ENCODE data around the gene DLG5. TPM values are rescaled to one million over a fixed set of nuclear protein-coding genes. Genes with fewer than 3 reads are reported as not detected.

DLG5 gene
- total RNA-seq, 1 experiment from 2014 or later, result 5.3 TPM

DNA sequence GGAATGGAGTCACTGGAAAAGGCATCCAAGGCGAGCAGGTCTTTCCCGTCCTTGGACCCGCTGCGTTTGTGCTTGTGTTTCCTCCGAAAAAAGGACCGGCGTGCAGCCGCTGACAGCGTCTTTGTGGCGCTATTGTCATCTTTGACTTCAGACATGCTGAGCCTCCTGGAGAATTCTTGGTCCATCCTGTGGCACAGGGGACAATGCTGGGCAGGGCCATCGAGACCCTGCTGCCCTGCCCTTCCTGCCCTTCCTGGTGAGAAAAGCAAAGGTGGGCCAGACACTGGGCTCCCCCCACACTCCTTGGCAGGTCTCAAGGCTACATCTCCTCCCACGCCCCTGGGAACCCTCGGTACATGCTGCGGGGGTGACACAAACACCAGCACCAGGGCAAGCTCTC lies 120.9 kb downstream of the DLG5 start:
- no peak for DNase-seq (ENCODE audit: low read depth, low spot score)
- in situ Hi-C loops (cut with HindIII; ENCODE audit: low pct_unique_long_range_greater_than_20kb, low sequenced_read_pairs), result no loop called here

DNA sequence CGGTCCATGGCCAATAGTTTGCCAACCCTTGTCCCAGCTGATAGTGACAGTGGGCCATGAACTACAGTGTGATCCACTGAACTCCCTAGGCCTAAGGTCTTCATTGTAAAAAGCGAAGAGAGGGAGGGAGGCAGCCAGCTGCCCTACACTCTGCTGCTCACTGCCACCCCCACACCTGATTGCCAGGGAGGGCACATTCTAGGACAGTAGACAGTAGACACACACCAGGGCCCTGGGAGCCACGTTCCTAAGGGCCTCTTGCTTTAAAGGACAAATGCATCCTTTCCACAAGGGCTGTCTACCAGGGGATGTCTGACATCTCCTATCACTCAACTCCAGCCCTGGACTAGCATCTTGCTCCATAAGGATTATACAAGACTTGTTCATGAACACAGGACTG lies 122.2 kb downstream of the DLG5 start:
- in situ Hi-C loops (cut with HindIII; ENCODE audit: low pct_unique_long_range_greater_than_20kb, low sequenced_read_pairs), result no loop called here

DNA sequence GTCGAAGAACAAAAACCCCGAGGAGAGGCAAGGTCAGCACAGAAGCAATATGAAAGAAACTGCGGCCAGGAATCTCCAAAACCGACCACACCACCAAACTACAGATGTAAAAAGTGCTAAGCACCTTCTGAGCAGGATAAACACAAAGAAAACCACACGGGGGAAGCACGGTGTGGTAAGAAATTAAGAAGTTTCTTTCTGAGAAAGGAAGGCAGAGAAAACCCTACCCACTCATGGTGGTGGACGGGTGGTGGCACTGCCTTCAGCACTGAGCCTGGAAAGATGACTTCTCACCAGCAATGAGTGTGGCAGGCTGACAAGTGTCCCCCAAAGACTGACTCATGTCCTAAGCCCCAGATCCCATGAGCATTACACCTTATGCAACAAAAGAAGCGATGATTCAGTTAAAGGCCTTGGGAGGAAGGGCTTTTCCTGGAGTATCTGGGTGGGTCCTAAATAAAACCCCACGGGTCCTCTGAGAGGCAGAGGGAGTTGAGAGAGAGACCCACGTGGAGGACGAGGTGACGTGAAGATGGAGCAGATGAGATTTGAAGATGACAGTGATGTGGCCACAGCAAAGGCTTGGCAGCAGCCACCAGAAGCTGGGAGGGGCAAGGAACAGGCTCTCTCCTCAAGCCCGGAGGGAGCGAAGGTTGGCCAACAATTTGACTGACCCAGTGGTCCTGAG lies 124.9 kb downstream of the DLG5 start:
- no peak for DNase-seq (ENCODE audit: low read depth, low spot score)
- in situ Hi-C loops (cut with HindIII; ENCODE audit: low pct_unique_long_range_greater_than_20kb, low sequenced_read_pairs), result no loop called here

More for the DNA sequence above, 122.2 kb downstream of the DLG5 start:
- DNase-seq (ENCODE audit: low read depth, low spot score), result no peak

DNA sequence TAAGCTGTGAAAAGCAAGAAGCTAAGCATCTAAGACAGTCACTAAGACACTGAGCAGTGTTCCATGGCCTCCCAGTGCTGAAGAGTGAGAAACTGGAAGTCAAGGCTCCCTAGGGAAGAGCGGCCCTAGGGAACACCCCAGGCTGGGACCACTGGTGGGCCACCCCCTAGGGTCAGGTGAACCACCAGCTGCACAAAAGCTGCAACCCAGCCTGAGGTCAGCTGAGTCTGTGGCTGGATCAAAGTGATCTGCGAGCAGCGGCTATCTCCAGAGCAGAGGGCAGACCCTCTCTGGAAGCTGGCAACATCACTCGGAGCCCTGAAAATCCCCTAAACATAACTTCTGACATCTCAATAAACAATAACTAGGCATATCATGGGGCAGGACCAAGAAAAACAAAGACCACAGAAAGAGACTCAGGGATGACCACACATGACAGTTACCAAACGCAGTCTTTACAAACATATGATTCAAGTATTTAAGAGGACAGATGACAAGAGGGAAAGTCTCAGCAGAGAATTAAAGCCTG lies 125.8 kb downstream of the DLG5 start:
- in situ Hi-C loops (cut with HindIII; ENCODE audit: low pct_unique_long_range_greater_than_20kb, low sequenced_read_pairs), result no loop called here
- DNase-seq (ENCODE audit: low read depth, low spot score), result no peak

DNA sequence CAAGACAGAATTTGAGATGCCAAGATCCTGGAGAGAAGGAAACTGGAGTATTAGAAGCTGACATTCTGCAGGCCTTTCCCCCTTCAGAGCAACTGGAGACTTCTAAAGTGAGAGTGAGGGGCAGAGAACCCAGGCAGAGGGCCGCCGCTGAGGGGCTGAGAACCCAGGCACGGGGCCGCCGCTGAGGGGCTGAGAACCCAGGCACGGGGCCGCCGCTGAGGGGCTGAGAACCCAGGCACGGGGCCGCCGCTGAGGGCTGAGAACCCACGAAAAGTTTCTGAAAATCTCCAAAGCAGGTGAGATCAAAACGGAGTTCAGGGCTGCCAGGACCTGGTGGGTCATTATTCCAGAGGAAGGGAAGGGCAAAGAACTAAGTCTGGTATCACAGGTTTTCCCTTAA lies 126.2 kb downstream of the DLG5 start:
- in situ Hi-C loops (cut with HindIII; ENCODE audit: low pct_unique_long_range_greater_than_20kb, low sequenced_read_pairs), result no loop called here
- no peak for DNase-seq (ENCODE audit: low read depth, low spot score)

DNA sequence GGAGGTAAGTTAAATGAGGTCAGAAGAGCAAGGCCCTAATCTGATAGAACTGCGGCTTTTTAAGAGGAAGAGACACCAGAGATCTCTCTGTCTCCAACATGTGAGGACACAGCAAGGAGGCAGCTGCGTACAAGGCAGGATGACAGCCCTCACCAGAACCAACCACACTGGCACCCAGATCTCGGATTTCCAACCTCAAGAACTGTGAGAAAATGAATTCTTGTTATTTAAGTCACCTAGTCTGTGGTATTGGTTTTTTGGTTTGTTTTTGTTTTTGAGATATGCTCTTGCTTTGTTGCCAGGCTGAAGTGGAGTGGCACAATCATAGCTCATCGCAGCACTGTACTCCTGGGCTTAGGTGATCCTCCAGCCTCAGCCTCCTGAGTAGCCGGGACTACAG lies 127.2 kb downstream of the DLG5 start:
- no peak for DNase-seq (ENCODE audit: low read depth, low spot score)
- in situ Hi-C loops (cut with HindIII; ENCODE audit: low pct_unique_long_range_greater_than_20kb, low sequenced_read_pairs), result no loop called here

DNA sequence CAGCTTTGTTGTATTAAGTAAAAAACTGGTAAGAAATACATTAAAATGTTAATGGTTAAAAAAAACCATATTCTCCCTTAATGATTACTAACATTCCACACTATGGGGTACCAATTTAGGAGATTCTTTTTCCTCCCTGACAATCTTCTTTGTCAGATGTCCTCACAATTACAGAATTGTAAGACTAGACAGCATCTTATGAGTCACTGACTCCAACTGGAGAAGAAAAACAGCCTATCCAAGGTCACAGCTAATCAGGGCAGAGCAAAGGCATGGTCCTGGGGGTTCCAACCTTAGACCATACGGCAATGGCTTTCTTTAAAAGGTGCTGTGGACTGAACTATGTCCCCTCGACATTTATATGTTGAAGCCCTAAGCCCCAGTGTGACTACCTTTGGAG lies 127.6 kb downstream of the DLG5 start:
- no peak for DNase-seq (ENCODE audit: low read depth, low spot score)
- in situ Hi-C loops (cut with HindIII; ENCODE audit: low pct_unique_long_range_greater_than_20kb, low sequenced_read_pairs), result no loop called here

DNA sequence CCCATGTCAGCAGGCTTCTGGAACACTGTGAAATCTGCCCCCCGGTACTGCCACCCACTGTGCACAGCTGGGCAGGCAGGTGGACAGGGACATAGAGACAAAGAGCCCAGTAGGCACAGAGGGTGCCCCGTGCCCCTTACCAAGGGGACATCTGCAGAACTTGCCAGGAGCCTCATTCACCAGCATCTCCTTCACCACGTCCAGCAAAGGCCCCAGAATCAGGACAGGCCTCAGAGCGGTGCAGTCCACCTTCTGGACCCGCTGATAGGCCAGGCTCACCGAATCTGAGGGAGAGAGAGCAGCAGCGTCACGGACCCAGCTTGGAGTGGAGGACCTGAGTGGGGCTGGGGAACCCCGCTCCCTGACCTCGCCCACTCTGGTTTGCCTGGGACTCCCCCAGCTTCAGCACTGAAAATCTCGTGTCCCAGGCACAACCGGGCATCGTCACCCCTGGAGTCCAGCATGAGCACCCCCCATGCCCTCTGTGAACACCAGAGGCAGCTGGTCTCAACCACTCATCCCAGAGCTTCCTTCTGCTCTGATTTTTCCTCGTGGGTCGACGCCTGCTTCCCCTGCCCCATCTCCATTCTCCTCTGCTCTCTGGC lies 130.1 kb downstream of the DLG5 start:
- in situ Hi-C loops (cut with HindIII; ENCODE audit: low pct_unique_long_range_greater_than_20kb, low sequenced_read_pairs), result no loop called here
- no peak for DNase-seq (ENCODE audit: low read depth, low spot score)

DNA sequence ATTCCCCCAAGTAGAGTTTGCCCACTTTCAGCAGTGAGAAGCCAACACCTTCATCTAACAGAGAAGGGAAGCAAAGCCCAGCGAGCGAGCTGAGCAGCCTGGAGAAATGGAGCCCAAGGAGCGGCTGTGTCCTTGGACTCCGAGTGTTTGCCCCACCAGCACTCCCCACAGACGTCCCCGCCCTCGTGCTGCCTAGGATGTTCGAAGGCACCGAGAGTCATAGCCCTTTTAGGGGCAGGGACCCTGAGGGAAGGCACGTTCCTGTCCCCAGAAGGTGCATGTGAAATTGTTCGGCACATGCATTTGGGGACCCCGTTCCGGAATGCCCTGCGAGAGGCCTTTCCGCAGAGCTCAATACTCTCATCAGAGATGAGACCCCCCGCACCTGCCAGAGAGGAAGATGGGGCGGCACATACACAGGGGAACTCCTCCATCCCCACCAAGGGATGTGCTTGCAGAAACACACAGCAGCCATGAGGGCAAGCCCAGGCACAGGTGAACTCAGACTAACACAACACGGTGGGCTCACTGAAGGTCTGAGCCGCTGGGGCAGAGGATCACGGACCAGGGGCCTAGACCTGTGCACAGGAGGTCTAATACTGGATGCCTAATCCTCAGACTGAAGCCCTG lies 131.0 kb downstream of the DLG5 start:
- in situ Hi-C loops (cut with HindIII; ENCODE audit: low pct_unique_long_range_greater_than_20kb, low sequenced_read_pairs), result no loop called here
- no peak for DNase-seq (ENCODE audit: low read depth, low spot score)

DNA sequence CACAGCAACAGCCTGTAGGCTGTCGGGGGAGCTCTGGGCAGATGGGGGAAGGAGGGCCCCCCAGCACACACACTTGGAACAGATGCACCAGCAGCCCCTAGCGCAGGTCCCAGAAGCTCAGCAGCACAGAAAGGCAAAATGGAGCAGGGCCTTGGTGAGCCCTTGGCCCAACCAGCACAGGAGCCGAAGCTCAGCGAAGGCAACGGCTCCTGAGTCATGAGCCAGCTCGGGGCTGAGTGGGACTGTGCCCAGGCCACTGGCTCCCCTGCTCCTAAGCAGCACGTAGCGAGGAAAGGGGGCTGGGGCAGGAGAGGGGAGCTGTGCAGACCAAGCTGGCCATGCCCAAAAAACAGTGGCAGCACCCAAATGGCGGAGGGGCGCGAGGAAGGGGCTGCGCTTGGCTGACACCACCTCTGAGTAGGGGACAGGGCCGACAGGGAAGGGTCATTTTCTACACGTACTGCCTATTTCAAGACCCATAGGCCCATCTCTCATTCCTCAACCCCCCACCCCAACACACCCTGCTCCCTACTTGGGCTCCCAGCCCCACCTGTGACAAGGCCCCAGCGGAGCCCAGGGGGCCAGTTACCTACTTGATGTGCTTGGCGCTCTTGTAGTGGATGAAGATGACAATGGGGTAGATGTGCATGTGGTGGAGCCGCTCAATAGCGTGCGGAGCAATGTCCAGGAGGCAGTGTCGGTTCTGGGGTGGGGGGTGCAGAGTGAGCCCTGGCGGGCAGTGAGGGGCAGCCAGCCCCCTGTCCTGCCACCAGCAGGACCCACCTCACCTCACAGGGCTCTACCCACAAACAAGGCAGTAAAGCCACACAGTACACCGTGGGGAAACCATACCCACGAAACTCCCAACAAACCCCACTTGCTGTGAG lies 132.1 kb downstream of the DLG5 start:
- no peak for DNase-seq (ENCODE audit: low read depth, low spot score)
- in situ Hi-C loops (cut with HindIII; ENCODE audit: low pct_unique_long_range_greater_than_20kb, low sequenced_read_pairs), result no loop called here

DNA sequence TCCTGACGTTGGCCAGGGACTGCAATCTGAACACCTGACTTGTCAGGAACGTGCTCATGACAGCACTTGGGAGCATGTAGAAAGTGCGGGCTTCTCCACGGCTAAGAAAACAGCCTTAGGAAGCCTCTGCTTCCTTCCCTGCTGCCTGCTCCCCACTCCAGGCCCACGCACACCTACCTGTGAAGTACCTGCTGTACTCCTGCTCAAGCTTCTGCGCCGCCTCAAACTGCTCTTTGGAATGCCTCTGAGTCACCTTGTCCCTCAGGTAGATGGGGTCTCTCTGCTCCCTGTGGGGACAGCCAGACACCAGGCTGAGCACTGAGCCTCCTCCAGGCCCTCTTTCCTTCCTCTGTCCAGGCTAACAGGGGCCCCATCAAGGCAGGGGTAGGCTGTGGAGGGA lies 132.7 kb downstream of the DLG5 start:
- in situ Hi-C loops (cut with HindIII; ENCODE audit: low pct_unique_long_range_greater_than_20kb, low sequenced_read_pairs), result no loop called here
- DNase-seq (ENCODE audit: low read depth, low spot score), result no peak

DNA sequence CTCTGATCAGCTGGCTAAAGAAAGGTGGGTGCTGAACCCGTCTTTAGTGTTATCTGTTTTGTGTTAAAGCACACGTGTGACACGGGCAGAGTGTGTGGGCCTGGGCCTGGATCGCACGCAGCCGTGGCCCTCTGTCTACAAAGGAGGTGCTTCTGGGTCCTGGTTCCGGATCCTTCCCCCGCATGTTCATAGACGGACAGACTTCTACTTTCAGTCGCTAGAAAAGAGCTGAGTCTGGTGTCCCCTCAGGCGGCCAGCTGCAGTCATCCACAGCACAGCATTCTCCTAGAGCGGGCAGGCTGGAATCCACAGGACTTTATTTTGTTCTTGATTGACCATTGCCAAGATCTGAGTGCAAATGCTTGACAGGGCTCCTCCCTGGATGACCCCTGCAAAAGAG lies 134.4 kb downstream of the DLG5 start:
- in situ Hi-C loops (cut with HindIII; ENCODE audit: low pct_unique_long_range_greater_than_20kb, low sequenced_read_pairs), result no loop called here
- no peak for DNase-seq (ENCODE audit: low read depth, low spot score)

DNA sequence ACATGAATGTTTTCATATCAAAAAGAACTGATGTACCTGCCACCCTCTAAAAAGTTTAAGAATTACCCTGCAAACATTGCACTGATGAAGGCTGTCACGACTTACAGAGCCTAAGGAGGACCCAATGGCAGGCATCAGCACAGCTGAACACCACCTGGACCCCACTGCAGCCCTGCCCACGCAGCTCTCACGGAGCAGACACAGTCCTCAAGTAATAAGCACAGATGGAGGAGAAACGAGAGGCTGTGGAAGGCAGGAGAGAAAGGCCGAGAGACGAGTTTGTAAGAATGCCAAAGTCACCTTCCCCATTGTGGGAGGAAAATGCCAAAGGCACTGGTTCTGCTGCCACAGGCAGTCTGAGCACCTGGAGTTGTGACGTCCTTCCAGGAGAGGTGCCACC lies 135.0 kb downstream of the DLG5 start:
- in situ Hi-C loops (cut with HindIII; ENCODE audit: low pct_unique_long_range_greater_than_20kb, low sequenced_read_pairs), result no loop called here
- no peak for DNase-seq (ENCODE audit: low read depth, low spot score)

DNA sequence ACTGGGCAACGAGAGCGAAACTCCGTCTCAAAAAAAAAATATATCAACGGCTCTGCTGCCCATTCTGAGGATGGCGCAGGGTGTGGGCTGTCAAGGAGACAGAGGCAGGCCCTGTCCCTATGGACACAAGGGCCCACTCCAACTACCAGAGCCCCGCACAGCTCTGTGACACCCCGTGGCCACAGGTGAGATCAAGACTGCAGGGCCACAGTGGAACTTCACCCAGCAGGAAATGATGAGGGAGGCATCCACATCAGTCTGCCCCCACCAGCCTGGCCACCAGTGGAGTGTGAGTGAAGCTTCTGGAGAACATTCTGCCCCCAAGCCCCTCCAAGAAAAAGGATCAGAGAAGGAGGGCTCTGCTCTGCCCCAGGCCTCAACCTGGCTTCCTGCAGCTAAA lies 136.7 kb downstream of the DLG5 start:
- in situ Hi-C loops (cut with HindIII; ENCODE audit: low pct_unique_long_range_greater_than_20kb, low sequenced_read_pairs), result no loop called here
- no peak for DNase-seq (ENCODE audit: low read depth, low spot score)

DNA sequence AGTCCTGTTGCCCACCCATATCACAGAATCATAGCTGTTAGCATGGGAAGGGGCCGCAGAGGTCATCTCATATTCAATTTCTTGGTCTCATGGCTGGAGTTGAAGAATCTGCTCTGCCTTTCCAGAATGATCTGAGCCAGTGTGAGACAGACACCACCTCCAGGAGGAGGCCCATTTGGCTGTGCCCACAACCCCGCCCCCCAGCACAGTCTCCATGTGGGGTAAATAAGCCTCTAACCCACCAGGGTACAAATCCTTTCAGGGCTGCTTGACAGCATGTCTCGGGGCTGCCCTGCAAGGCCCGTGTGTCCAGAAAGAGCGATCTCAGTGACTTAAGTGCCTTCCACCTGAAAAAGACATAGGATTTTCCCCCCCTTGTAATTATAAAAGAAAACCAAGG lies 137.5 kb downstream of the DLG5 start:
- DNase-seq (ENCODE audit: low read depth, low spot score), result no peak
- in situ Hi-C loops (cut with HindIII; ENCODE audit: low pct_unique_long_range_greater_than_20kb, low sequenced_read_pairs), result no loop called here

DNA sequence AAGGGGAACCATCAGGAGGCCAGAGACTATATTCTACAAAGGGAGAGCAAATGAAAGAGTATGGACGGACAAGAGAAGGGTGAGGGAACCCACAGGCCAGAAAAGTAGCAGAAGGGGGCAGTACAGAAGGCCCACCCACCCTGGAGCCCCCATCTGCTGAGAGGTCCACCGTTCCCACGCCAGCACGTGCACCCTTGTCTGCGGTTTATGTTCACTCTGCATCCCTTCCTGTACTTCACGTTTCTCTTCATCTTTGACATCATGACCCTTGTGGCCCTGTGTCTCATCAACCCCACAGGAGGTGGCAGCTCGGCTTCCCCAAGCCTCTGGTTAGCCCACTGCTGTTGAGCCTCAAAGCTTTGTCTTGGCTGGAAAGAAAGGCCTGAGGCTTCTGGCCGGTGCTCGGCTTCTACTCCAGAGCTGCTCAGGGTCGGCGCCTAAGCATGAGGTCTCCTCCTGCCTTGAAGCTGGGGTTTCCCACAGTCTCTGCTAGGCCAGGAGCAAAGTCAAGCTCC lies 138.0 kb downstream of the DLG5 start:
- no peak for DNase-seq (ENCODE audit: low read depth, low spot score)
- in situ Hi-C loops (cut with HindIII; ENCODE audit: low pct_unique_long_range_greater_than_20kb, low sequenced_read_pairs), result no loop called here

DNA sequence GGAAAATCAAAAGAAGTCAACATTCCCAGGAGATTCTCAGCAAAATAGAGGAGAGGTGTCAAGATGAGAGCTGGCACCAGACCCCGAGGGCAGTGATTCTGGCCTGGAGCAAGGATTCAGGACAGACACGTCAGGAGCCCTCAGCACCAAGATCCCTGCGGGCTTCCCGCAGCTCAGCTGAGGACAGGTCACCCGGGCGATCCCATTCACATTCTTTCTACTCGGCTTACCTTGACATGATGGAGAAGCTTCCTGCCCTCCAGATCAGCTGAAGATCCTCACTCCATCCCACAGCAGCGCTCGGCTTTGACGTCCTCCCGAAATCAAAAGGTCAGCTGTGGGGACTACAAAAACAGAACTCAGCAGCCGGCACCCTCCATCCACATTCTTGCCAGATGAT lies 139.1 kb downstream of the DLG5 start:
- in situ Hi-C loops (cut with HindIII; ENCODE audit: low pct_unique_long_range_greater_than_20kb, low sequenced_read_pairs), result no loop called here

DNA sequence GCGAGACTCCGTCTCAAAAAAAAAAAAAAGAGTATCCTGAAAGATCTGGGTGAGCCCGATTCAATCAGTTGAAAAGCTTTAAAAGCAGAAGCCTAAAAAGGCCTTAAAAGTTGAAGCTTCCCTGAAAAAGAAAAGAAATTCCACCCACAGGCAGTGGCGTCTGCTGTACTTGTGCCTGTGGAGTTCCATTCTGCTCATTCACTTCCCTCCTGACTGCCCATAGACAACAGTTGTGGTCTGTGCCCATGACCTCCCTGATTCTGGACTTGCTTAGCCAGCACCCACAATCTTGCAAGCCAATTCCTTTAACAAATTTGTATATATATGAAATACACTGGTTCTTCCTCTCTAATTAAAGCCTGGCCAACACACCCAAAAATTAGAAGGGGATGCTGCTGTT lies 141.7 kb downstream of the DLG5 start:
- no peak for DNase-seq (ENCODE audit: low read depth, low spot score)
- in situ Hi-C loops (cut with HindIII; ENCODE audit: low pct_unique_long_range_greater_than_20kb, low sequenced_read_pairs), result no loop called here

More for the DNA sequence above, 139.1 kb downstream of the DLG5 start:
- DNase-seq (ENCODE audit: low read depth, low spot score), result no peak

Data from SK-MEL-5 (cell line).